AG08396 (cell line): ENCODE measurements around the gene CPNE2.

Experiments used
- DNase-seq: peaks from one replicate; pipeline ENCODE4 v3.0.0; 2012; ENCODE audit warnings: low spot score, mixed read lengths

The CPNE2 gene

DNA sequence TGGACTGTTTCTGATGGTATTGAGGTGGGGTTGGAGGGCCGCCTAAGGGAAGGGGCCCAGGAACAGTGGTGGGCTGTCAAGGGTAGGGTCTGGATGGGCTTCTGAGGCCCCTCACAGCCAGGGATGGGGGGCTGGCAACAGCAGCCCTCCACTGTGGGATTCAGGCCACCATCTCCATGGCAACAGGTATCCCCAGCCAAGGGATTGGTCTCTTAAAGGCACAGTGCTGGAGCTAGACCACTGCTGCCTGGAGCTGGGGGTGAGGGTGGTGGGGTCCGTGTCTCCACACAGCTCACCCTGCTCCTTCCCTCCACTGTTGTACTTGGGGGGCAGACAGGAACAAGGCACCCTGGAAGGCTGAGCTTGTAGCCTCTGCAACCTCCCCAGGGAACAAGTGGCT lies 51.6 kb downstream of the CPNE2 start:
- DNase-seq = no peak

DNA sequence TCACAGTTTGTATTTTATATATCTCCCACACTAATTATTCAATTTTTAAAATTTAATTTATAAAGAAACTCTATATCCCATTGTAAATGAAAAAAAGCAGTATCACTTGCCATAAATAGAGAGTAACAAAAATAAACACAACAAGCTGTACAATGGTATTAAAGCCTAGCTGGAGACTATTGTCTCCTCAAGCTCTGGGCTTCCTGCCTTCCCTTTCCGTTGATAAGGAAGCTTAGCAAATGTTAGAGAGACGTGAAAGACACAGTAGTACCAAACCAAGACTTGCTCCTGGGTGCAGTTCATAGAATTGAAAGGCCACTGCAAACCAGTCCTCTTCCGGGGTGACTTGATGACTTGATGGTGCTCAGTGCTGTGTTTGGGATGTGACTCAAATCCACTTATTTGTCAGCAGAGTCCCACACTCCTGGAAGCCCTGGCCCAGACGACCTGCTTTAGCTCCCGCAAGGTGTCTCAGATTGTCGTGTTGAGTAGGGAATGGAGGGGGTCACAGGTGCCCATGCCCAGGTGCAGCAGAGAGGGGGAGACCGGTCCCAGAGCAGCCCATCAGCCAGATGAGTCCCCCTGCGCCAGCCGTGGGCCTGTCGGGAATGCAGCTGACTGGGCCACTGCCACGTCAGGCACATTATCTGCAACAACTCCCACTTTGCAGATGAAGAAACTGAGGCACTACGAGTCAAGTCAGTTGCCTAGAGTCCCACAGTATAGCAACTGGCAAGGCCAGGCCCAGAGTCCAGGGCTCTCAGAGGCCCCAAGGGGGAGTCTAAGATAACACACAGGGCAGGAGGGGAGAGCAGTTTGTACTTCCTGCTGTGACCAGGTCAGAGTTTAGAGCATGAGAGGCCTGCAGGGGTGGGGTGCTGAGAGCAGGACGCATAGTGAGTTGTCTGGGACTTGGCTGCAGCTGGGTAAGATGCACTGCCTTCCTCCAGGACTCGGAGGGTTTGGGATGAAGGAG lies 53.0 kb downstream of the CPNE2 start:
- no peak for DNase-seq

DNA sequence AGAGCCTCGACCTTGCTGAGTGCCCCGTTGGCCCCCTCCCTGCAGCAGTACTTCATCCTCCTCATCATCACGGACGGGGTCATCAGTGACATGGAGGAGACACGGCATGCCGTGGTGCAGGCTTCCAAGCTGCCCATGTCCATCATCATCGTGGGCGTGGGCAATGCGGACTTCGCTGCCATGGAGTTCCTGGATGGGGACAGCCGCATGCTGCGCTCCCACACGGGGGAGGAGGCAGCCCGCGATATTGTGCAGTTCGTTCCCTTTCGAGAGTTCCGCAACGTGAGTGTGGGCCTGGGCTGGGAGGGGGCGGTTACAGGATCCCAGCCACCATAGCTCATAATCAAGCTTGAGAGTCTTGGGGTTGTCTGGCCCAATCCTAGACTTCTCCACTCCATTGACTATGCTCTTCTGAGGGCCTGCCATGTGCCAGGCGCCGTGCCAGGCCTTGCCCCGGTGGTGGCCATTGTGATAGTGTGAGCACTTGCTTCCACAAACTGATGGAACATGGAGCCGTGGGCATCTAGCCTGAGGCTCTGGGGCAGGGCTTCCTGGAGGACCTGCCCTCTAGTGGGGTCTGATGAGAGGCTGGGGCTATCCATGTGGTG lies 53.8 kb downstream of the CPNE2 start:
- no peak for DNase-seq

DNA sequence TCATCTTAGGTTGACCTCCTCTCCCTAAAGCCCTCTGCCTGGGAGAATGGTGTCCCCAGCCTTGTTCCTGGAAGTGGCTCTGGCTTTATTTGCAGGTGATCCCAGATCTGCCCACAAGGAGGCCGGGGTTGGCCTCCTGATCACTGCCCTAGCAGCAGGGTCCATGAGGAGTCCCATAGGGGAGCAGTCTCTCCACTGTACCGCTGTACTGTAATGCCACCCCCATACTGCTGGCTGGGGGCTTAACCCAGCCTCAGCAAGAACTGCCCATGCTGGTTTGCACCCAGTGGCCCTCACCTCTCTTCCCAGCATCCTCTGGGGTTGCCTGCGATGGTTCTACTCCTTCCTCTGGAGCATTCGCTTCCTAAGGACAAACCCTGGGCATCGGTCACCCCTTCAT lies 54.4 kb downstream of the CPNE2 start:
- DNase-seq = no peak

DNA sequence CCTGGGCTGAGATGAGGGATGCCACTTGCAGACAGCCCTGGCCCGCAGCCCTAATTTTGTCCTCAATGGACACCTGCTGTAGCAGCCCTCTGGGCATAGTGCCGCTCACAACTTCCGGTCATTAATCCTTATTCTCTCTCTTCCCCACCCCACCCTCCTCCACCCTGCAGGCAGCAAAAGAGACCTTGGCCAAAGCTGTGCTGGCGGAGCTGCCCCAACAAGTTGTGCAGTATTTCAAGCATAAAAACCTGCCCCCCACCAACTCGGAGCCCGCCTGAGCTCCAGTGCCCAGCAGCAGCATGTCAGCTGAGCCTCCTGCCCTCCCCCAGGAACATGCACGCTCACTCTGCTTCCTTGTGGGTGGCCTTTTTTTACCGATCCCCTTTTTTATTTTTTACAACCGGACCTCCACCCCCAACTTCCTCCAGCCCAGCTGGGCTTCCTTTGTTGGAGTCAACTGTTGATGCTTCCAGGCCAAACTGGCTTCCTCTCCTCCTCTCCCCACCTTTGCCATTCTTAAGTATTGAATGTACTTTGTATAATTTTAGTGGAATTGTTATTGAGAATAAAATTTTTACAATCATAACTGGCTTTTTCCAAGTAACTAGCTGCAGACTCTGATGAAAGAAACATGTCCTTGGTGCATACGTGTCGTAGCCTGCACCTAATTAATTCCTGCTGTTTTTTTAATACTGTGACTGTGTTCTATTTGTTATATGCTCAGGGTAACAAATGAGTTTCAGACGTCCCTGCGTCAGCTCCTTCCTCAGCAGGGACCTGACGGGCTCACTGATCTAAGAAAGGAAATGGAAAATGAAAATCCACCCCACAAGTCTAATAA lies 55.2 kb downstream of the CPNE2 start:
- DNase-seq = no peak

DNA sequence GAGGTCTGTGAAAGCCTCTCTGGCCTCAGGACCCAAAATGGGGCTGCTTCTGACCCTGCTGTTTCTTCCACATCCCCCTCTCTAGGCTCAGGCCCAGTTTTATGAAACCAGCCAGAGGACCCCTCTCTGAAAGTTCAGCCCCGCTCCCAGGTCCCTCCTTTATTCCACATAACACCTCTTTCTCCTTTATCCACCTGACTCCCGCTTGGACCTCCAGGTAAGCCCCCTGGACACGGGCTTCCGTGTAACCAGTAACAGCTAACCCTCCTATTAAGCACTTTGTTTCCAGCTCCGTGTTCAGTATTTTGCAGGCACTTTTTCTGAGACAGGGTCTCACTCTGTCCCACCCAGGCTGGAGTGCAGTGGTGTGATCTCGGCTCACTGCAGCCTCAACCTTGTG lies 56.1 kb downstream of the CPNE2 start:
- no peak for DNase-seq

DNA sequence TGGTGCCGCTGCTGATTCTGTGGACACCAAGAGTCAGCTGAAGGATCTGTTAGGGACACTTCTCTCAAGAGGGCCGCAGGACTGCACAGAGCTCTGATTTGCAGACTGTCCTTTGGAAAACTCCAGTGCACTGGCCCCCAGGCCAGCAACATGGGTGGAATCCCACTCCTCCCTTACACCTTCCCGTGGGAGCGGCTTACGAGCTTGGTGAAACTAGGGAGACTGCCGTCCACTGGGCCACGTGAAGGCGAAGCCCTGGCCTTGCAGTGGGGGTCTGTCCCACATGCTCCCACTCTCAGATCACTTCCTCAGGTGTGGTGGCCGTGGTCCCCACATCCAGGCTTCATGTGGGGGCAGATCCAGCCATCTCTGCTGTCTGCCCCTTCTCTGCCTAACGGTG lies 57.0 kb downstream of the CPNE2 start:
- no peak for DNase-seq

DNA sequence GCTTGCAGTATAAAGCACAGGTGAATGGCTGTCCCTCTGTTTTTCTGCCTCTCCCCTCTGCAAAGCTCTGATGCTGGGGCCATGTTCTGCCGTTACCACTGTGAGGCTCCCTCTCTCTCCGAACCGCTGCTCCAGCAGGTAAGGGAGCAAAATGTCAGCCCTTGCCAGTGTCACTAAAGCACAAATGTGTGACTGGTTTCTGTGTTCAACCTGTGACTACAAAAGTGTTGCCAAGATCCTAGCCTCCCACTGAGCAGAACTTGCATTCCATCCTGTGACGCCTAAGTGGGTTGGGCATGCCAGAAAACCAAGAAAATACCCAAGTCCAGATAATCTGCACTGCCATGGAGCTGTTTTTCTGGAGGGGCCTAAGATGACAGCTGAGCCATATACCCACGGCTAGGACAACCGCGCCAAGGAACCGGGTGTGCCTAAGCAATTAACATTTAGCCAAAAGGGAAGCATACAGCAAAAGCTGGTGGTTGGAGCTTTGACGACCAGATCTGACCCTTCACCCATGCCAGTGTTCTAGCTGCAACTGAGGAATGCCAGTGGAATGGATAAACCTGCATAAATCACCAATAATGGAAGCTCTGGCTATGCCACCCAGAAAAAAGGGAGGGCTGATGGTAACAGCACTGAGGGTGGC lies 58.4 kb downstream of the CPNE2 start:
- no peak for DNase-seq

DNA sequence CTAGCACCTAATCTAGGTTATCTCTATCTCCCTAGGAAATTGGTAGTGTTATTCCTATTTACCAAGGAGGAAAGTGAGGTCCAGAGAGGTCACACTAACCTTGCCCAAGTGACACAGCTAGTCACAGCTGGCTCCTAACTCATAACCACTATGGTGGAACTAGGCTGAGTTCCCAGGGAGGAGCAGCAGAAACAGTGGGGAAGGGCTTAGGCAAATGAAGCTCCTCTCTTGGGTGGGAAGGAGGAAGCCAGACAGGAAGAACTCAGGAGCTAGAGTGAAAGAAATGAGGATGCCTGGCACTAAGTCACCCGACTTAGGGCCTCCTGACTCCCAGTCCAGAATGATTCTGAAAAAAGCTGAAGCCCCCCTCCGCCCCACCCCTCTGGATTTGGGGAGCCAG lies 59.0 kb downstream of the CPNE2 start:
- DNase-seq = no peak

DNA sequence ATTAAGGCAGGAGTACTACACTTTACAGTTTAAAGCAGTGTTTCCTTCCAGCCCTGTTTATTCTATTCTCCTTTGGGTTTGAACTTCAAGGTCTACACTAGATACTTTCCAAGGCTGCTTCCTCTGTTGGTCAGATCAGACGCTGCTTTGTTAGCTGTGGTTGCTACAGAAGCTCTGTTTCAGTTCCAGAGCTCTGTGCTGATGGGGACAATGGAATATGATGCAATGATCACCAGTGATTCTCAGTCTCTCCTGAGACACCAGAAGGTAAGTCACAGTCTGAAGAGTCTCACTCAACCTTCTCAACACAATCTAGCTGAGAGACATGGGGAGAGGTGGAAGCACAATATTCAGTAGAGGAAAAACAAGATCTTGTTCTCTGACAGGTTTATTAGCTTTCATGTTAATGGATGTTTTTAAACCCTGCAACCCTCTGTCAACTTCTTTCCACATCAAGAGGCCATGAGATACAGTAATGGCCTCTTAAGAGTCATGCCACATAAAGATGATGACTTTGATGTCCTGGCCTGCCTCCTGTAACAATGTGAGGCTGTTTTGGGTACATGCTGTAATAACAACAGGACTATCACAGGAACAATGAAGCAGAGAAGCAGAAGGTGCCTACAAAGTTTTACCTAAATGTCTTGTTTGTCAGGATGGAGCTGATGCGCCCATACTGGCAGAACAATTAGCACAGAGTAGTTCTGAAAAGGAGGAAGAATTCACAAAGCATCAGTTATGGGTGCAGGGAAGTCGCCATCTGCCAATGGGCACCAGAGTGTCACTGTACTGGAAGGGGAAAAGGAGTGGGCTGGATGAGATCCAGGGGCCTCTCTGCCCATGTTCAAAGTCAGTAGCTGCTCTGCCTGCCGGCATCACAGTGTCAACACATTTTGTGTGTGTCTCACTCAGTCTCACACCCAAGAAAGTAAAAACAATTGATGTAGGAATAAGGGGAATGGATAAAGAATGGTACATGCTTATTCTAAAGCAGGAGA lies 60.0 kb downstream of the CPNE2 start:
- no peak for DNase-seq

DNA sequence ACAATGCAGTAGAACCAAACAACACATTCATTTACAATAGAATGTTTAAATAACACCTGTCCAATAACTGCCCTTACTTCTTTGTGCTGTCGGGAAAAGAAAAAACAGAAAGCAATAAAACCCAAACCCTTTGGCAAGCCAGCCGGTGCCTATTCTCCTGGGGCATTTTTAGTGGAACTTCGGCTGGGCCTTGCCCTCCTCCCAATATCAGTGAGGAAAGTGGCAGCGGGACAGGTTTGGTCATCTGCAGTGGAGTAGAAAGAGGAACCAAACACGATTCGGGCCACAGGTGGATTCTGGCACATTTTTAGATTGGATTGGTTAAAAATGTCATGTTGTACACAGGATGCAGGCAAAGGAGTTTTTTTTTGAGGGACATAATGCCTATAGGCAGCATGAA lies 61.5 kb downstream of the CPNE2 start:
- DNase-seq = no peak

DNA sequence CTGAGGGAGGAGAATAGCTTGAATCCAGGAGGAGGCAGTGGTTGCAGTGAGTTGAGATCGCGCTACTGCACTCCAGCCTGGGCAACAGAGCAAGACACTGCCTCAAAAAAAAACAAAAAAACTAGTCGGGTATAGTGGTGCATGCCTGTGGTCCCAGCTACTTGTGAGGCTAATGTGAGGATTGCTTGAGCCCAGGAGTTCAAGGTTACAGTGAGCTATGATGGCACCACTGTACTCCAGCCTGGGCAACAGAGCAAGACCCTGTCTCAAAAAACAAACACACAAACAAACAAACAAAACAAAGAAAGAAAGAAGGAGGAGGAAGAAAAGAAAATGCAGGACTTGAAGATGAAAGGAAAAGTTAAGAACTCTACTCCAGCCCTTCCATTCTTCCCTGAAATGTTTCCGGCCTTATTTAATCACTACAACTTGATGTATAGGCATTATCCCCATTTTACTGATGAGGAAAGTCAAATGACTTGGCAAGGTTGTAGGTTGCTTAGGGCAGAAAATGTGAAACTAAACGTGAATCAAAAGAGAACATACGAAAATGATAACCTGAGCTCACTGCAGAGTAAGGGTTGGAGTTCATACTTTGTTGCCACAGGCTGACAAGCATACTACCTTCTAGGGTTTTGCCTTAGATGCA lies 63.4 kb downstream of the CPNE2 start:
- DNase-seq = no peak

DNA sequence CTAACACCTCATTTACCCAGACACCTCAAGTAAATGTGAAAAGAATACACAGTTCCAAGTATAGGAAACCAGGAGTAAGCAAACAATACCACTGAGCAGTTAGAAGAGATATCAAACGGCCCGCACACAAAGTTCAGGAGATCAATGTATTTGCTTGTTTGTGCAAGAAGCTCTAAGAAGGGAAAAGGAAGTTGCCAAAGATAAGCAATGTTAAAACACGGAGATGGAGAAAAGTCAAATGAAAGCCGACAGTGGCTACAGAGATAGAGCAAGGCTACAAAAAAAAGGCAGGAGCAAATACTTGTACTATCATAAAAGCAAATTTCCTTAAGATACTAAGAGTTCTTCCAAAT lies 63.9 kb downstream of the CPNE2 start:
- DNase-seq = no peak

DNA sequence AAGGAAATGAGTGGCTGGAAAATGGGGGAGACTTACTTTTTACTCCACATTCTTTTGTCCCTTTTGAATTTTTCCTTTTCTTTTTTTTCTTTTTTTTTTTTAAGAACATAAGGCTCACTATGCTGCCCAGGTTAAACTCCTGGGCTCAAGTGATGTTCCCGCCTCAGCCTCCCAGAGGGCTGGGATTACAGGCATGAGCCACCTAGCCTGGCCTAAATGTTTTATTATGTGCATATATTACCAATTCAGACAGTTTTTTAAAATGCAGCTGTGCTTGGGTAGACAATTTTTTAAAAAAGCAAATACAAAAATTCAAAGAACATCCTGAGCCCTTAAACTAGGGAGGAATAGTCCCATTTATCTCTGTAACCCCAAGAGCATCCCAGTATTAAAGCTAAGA lies 65.2 kb downstream of the CPNE2 start:
- no peak for DNase-seq

DNA sequence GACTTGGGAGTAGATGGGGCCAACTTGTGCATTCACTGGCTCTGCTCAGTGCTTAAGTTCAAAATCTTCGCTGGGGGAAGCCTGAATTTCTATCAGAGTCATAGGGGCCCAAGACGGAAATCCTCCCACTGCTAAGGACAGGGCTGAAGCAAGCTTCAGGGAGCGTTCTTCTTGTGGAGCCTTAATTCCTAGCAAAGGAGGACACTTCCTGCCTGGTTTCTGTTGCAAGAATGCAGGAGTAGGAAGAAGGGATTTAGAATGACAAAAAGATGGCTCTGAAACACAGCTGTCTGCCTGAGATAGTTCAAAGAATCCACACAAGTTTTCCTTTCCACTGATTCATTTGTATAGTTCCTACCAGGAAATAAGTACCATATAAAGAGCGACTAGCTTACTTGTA lies 67.1 kb downstream of the CPNE2 start:
- no peak for DNase-seq

DNA sequence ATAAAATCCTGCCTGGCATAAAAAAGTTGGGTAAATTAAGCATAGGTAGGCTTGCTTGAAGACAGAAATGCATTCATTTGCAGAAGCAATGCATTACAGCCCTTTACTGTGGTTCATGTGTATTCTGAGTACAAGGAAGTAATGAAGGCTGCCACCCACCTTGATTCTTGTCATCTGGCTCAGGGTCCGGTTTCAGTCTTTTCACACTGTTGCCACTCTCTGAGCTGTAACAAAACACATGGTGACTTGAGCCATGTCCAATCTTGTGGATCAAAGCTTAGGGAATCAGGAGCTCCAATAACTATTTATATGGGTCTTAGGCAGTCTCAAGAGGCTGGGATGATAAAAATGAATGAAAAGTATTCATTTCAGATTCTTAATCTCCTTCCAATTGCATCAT lies 71.5 kb downstream of the CPNE2 start:
- DNase-seq = no peak

DNA sequence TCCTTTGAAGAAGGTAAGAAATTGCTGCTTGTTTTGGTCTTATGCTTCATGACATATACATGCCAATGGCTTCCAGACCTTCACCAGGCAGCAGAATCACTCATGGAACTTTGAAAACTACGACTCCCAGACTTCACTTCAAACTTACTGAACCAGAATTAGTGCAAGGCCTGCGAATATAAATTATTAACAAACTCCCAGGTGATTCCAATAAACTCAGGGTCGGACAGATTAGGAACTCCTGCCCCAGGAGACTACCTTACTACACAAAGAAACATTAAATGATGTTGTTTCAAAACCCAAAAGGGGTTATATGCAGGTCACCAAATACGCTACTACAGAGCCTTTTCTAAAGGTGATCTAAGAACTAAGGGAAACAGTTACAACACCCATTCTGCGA lies 73.1 kb downstream of the CPNE2 start:
- no peak for DNase-seq

DNA sequence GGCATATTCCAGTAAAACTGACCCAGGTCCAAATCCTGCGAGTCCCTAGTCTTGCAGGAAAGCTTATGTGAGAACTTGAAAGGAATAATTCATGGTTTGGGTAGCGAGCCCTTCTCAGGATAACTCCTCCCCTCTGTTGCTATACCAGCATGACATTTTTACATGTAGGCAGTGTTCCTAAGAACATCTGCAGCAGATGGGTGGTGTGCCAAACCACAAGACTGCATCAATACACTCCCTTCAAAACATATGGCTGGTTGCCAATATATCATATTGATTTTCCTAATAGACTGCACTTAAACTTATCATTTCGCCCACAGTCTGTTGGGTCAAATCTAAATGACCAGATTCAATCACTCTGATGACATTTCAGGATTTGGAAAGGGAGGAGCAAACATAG lies 73.6 kb downstream of the CPNE2 start:
- no peak for DNase-seq

DNA sequence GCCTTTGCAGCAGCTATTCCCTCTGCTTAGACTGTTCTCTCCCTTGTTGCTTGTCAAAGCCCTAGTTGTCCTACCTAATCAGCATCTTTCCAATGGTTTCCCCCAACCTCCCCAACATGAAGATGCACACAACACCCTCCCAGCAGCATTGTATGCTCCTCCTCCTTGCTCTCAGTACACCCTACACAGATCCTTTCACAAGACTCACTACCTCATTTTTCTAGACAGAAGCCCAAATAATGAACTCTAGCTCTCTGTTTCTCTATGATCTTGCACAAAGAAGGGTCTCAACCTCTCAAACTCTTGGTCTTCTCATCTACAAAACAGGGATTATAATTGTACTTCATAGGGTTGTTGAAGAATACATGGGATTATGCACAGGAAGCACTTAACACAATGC lies 74.1 kb downstream of the CPNE2 start:
- no peak for DNase-seq

DNA sequence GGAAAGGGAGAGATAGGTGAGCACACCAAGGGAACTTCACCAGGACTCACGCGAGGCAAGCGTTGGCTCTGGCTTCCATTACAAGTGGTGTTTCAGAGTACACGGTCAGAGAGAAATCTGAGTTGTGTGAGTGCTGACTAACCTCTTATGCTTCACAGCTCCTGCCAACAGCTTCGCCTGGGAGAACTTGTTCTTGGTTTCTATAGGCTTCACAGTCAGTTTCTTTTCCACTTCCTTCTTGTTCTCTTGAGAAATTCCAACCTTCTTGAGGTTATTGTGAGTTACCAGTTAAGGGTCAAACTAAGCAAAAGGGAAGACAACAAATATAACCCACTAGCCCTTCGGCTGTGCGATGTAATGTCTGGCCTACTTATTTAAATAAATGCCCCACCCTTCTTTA lies 74.6 kb downstream of the CPNE2 start:
- DNase-seq = no peak

DNA sequence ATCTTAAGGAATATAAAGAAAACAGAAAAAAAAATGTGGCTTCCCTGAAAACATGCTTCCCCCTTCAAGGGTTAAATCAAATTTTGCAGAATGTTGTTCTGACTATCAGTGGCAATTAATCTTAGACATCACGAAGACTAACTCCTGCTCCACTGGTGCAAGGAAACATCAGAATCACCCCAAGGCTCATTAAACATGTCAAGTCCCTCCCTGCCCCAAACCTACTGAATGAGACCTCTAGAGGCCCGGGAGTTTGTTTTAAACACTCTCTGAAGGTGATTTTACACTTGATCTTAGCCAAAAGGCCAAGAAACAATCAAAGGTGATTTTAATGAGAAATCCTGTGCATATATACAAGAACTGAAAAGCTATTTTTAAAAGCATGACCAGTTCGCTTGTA lies 75.2 kb downstream of the CPNE2 start:
- DNase-seq = no peak
